Muscle of leg (tissue), 11 donors: ENCODE results near the gene CES2. TPM values are rescaled to one million over a fixed set of nuclear protein-coding genes. Genes with fewer than 3 reads are reported as not detected.

Source experiments
- DNase-seq: peaks from one replicate; pipeline ENCODE4 v3.0.0; 2013
- H3K27ac ChIP-seq: one replicate; pipeline ENCODE4 v1.5.1; 2013; ENCODE audit warnings: mild to moderate bottlenecking, low read length, control low read depth
- H3K27me3 ChIP-seq: one replicate; pipeline ENCODE4 v1.6.1; 2013; ENCODE audit warnings: low read length; ENCODE audit not compliant: control insufficient read depth, insufficient read depth
- H3K36me3 ChIP-seq: one replicate; pipeline ENCODE4 v1.6.1; 2013; ENCODE audit warnings: low read length; ENCODE audit not compliant: control insufficient read depth, insufficient read depth
- H3K4me1 ChIP-seq: one replicate; pipeline ENCODE4 v1.6.1; 2013; ENCODE audit warnings: low read length; ENCODE audit not compliant: control insufficient read depth, insufficient read depth
- H3K4me3 ChIP-seq: one replicate; pipeline ENCODE4 v1.5.1; 2013; ENCODE audit warnings: low read length, control low read depth
- H3K9me3 ChIP-seq: replicated peaks from 2 replicates; pipeline ENCODE4 v1.6.1; 2013; ENCODE audit warnings: low read depth, low read length; ENCODE audit not compliant: control insufficient read depth
- WGBS: methylation state at CpG from one replicate; pipeline ENCODE4 v1.1.5; 2013; ENCODE audit warnings: missing lambda C conversion rate; ENCODE audit not compliant: insufficient coverage; 5-methylcytosine and 5-hydroxymethylcytosine counted together
- polyA plus RNA-seq, 8 donors: library from polyadenylated mRNA; unstranded; fragments of 120-200 nt; gene quantifications; one replicate each; pipeline versions ENCODE4 v1.2.1 to v1.2.3, GENCODE V29; 2013; ENCODE audit warnings: inconsistent platforms in 1 of 8, low replicate concordance in 1 of 8; ENCODE audit not compliant: insufficient read length in 8 of 8, insufficient read depth in 1 of 8
- total RNA-seq: library from RNA; stranded (reverse); fragments of 120-200 nt; gene quantifications from one replicate; pipeline ENCODE4 v1.2.4, GENCODE V29; 2013

Gene CES2
- total and polyA plus RNA-seq, 9 donors = 26.1 to 36.2 (median 30.2) TPM

- Histone ChIP-seq H3K27ac (peak within 1 kb of the TSS; percentile 81), H3K27me3 (peaks cover 62% of the 10 kb centered on the region), H3K36me3 (peaks cover 7% of the 10 kb centered on the region), H3K9me3 (no peaks in the 10 kb centered on the region), H3K4me1 (peaks cover 62% of the 10 kb centered on the region), H3K4me3 (peak within 1 kb of the TSS; percentile 33)
- under 1% methylated on average over 25 of the region's 42 CpGs for WGBS
- no peak for DNase-seq
These were observed 9.9 kb upstream of the CES2 start, which contains the start of gene RRAD for GRCh38 chr16:66925322-66925840. TSS of gene RRAD (minus strand) at chr16:66925535. CDS start at chr16:66925179, 356 bp downstream.

- H3K4me1 ChIP-seq = peaks cover 57% of the 10 kb centered on the region
- H3K27ac ChIP-seq = peak overlapping the region; percentile 81
- DNase-seq = no peak
- no peak overlapping the region for H3K4me3 ChIP-seq
- H3K27me3 ChIP-seq = peaks cover 55% of the 10 kb centered on the region
- H3K36me3 ChIP-seq = peaks cover 11% of the 10 kb centered on the region
- WGBS = 70% methylated on average over 2 of the region's 5 CpGs
- H3K9me3 ChIP-seq = no peaks in the 10 kb centered on the region
These were observed 9.0 kb upstream of the CES2 start for GRCh38 chr16:66926171-66926947.

DNA sequence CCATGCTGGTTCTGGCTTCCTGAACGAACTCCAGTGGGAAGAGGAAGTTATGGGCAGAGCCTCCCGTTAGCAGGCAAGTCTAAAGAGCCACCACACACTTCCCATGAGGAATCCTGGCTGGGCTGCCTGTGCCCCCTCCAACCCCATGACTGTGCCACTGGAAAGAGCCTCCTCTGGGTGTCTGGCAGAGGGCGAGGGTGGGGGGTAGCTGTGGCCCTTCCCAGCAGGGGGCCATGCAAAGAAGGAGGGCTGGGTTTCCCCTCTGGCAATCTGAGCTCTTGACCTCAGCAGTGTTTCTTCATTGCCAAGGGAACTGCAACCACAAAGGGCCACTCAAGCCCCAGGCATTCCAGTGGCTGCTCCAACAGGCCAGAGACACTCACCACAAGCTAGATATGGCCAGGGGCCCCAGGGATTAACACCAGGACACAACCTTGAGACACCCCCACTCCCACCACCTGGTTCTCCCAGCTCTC, 8.3 kb upstream of the CES2 start:
- H3K4me1 ChIP-seq = peaks cover 54% of the 10 kb centered on the region
- DNase-seq = no peak
- no peak overlapping the region for H3K4me3 ChIP-seq
- peaks cover 49% of the 10 kb centered on the region for H3K27me3 ChIP-seq
- peak overlapping the region; percentile 81 for H3K27ac ChIP-seq
- no peaks in the 10 kb centered on the region for H3K9me3 ChIP-seq
- peaks cover 11% of the 10 kb centered on the region for H3K36me3 ChIP-seq
- 45% methylated on average over 2 of the region's 3 CpGs for WGBS

DNA sequence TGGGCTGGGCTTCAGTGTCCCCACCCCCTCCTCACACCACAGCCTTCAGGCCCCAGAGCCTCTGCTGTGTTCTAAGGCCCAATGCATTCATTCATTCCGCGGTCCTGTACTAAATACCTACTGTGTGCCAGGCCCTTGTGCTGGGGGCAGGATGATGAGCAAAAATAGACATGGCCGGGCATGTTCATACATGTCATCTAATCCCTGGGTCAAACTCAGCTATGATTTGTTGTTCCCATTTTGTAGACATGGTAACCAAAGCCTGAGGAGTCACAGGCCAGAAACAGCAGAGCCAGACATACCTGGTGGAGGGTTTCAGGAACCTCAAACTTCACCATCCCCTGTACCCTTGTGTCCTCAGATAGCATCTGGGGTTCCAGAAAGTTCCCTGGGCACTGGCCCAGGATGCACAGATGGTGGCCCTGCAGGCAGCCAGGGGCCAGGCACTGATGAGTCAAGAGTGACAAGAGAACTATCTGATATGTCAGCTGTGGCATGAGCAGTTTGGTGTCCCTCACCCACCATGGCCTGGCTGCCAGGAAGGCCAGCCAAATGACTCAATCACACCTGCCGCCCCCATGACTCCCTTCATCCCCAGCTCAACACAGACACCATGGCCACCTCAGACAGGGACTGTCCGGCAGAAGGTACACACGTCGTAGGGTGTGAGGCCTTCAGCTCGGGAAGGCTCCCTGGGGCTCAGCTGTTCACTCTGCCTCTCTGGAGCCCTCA, 7.2 kb upstream of the CES2 start:
- WGBS = 85% methylated on average over 7 of the region's 8 CpGs
- peaks cover 52% of the 10 kb centered on the region for H3K4me1 ChIP-seq
- H3K27ac ChIP-seq = peak overlapping the region; percentile 81
- peak; percentile 66 for DNase-seq
- H3K9me3 ChIP-seq = no peaks in the 10 kb centered on the region
- H3K4me3 ChIP-seq = no peak overlapping the region
- H3K27me3 ChIP-seq = peaks cover 42% of the 10 kb centered on the region
- H3K36me3 ChIP-seq = peaks cover 16% of the 10 kb centered on the region

- no peak for DNase-seq
- Histone ChIP-seq H3K36me3 (peaks cover 16% of the 10 kb centered on the region), H3K4me1 (peaks cover 51% of the 10 kb centered on the region), H3K27me3 (peaks cover 34% of the 10 kb centered on the region), H3K27ac (peak overlapping the region; percentile 77), H3K4me3 (no peak overlapping the region), H3K9me3 (no peaks in the 10 kb centered on the region)
- WGBS = 59% methylated on average over 5 of the region's 10 CpGs
These were observed 6.5 kb upstream of the CES2 start for GRCh38 chr16:66928702-66929388.

DNA sequence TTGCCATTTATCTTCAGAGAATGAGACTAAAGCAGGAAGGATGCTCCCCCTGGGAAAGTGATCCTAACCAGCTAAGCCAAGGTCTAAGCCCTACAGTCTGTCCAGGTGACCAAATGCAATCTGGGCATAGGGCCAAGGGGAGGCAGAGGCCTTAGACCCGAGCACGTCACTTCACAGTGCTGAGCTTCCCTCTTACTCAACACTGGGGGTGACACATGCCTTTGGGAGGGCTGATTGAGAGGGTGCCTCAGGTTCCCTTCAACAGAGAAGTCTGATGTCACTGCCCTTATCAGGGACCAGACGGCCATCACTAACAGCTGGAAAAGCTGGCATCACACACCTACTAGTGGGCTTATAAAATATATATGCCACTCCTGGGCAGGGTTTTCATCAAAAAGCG, 5.1 kb upstream of the CES2 start:
- peaks cover 51% of the 10 kb centered on the region for H3K4me1 ChIP-seq
- H3K27me3 ChIP-seq = peaks cover 22% of the 10 kb centered on the region
- WGBS = 70% methylated on average over 2 of the region's 4 CpGs
- H3K27ac ChIP-seq = no peak overlapping the region
- no peak for DNase-seq
- H3K36me3 ChIP-seq = peaks cover 16% of the 10 kb centered on the region
- no peaks in the 10 kb centered on the region for H3K9me3 ChIP-seq
- no peak overlapping the region for H3K4me3 ChIP-seq

DNA sequence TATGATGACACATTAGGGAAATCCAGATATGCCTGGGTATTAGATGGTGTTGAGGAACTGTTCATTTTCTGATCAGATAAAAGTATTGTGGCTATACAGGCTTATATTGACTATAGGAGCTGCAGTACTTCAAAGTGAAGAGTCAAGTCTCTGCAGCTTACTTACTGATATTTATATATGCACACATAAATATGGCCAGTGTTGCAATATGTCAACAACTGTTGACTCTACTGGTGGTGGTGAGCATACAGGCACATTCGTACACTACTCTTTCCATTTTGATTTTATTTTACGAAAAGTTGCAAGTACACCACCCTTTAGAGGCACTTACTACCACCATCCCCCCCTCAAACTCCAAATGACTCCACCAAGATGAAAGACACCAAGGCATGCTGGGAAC, 3.7 kb upstream of the CES2 start:
- H3K27ac ChIP-seq = no peak overlapping the region
- H3K9me3 ChIP-seq = no peaks in the 10 kb centered on the region
- DNase-seq = no peak
- 92% methylated on average over 2 of the region's 2 CpGs for WGBS
- H3K4me1 ChIP-seq = peaks cover 49% of the 10 kb centered on the region
- peaks cover 7% of the 10 kb centered on the region for H3K27me3 ChIP-seq
- H3K36me3 ChIP-seq = peaks cover 16% of the 10 kb centered on the region
- H3K4me3 ChIP-seq = no peak overlapping the region

- Histone ChIP-seq H3K27me3 (peaks cover 3% of the 10 kb centered on the region), H3K36me3 (peaks cover 16% of the 10 kb centered on the region), H3K4me1 (peaks cover 46% of the 10 kb centered on the region), H3K9me3 (no peaks in the 10 kb centered on the region), H3K27ac (no peak overlapping the region), H3K4me3 (no peak overlapping the region)
- 94% methylated on average over 3 of the region's 4 CpGs for WGBS
- no peak for DNase-seq
These were observed 3.2 kb upstream of the CES2 start for GRCh38 chr16:66932076-66932475.

DNA sequence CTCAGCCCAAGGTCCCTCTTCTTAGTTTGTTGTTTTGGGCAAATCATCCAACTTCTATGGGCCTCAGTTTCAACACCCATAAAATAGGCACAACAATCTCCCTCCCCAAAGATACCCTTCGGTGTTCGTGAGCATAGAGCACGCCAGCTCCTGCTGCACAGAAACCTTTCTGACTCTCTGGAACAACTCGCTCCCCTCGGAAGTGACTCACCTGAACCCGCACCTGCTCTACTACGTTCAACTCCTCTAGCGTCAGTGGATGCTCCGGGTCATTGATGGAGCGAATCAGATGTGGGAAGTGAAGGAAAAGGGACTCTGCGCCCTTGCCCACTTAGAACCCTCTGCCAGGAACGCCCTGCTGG, 1.6 kb upstream of the CES2 start:
- peaks cover 30% of the 10 kb centered on the region for H3K4me1 ChIP-seq
- no peaks in the 10 kb centered on the region for H3K9me3 ChIP-seq
- 3% methylated on average over 6 of the region's 12 CpGs for WGBS
- peaks cover 32% of the 10 kb centered on the region for H3K36me3 ChIP-seq
- H3K27ac ChIP-seq = peak overlapping the region; percentile 86
- DNase-seq = no peak
- H3K27me3 ChIP-seq = no peaks in the 10 kb centered on the region
- peak overlapping the region; percentile 96 for H3K4me3 ChIP-seq
